Effector CD4-positive, alpha-beta T cell (primary cell): ENCODE data around the gene PAX7. TPM values are rescaled to one million over a fixed set of nuclear protein-coding genes. Genes with fewer than 3 reads are reported as not detected.
A peak's percentile ranks its signal among the peaks of the same experiment; 100 is the strongest.
"Not testable (repeated sequence)": the region's sequence is repeated elsewhere in the genome, so short reads cannot be mapped to it uniquely, and the experiment has no call there.

Experiments used
- DNase-seq: peaks from one replicate; pipeline ENCODE4 v3.0.0-alpha.2; 2020
- total RNA-seq: gene quantifications from one replicate; lab custom pipeline; 2026; lab: John Stamatoyannopoulos, UW

Gene PAX7
- total RNA-seq = not detected

DNA sequence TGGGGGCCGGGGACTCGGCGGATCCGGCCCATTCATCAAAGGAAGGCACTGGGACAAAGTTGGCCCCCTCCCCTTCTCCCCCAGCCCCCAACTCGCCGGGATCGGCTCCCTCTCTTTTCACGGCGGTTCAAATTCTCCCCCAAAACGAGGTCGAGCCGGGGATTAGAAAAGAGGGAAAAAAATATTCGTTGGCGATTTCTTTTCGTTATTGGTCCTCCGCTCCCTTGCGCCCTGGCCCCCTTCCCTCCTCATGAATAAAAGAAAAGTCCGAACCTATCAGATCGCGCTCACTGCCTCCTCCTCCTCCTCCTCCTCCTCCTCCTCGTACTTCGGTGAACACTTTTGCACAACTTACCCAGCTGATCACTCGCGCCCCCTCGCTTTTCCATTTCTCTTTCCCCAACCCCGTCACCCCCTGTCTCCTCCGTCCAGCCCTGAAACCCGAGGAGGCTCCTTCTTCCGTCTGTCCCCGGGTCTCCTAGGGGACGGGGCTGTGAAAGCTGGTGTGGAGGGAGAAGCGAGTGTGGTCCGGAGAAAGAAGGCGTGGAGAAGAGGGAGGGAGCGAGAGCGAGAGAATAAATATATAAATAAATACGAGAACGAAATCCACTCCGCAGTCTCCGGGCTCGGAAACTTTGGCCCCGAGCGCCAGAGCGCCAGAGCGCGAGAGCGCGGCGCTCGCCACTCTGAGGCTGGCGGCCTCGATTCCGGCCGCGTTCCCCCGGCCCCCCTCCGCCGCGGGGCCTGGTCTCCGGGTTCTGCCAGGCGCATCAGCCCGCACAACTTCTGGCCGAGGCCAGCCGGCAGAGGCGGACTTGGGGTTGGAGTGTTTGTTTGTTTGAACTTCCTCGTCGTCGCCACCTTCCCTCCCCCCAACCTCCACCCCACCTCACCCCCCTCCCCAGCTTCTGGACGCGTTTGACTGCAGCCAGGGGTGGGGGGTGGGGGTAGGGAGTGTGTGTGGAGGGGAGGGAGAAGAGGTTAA, at the start of gene PAX7:
PAX7 (plus strand) TSS at position 336 of the 985 bp plus-strand sequence. CDS start 758 bp downstream, outside the sequence.
- no peak for DNase-seq

GRCh38 chr1:18581420-18581880, 49.2 kb upstream of the PAX7 start:
- no peak for DNase-seq

GRCh38 chr1:18582890-18583289, 47.8 kb upstream of the PAX7 start:
- DNase-seq = no peak

GRCh38 chr1:18583326-18583941, 47.2 kb upstream of the PAX7 start:
- DNase-seq = no peak

DNA sequence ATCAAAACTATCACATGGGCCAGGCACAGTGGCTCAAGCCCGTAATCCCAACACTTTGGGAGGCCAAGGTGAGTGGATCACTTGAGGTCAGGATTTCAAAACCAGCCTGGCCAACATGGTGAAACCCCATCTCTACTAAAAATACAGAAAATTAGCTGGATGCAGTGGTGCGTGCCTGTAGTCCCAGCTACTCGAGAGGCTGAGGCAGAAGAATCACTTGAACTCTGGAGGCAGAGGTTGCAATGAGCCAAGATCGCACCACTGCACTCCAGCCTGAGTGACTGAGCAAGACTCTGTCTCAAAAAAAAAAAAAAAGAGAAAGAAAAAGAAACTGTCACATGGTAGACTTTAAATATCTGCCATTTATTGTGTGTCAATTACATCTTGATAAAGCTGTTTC, 44.6 kb upstream of the PAX7 start:
- DNase-seq = not testable (repeated sequence)

GRCh38 chr1:18588093-18588492, 42.6 kb upstream of the PAX7 start:
- DNase-seq = no peak

- no peak for DNase-seq
Measured at GRCh38 chr1:18592368-18592767, 38.3 kb upstream of the PAX7 start.

DNA sequence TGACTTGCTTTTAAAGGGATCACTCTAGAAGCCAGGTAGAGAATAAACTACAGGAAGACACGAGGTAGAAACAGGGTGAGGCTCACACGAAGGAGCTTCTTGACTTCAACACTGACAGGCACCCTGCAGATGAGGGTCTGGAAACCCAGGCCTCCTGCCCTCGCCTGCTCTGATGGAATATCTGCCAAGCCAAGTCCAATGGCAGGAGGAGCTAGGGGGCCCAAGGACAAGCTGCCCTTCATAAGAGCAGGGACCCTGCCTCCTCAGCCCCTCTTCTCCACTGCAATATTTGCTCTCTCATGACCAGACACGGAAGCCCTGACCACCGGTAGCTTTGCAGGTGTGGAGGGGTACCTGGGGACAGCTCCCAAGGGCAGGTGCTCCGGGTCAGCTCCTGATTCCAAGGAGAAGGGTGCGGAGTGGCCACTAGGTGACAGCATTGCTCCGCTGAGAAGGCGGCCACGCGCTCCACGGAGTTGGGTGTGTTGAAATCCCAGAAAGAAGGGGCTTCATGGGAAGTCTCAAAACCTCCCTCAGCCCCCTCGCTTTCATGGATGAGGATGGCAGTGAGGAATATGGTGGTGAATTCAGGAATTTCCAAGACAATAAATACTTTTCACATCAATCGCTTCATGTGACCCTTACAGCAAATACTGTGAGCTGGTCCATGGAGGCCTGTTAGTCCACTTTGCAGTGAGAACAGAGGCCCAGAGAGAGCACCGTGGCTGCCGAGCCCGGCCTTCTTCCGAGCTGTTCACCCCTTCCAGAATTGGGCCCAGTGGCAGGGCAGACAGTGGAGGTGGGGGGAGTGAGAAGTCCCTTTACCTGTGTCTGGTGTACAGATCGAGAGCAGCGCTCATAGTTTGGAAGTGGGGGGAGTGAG, 33.2 kb upstream of the PAX7 start:
- peak; percentile 38 for DNase-seq

- no peak for DNase-seq
Measured at GRCh38 chr1:18599086-18599485, 31.6 kb upstream of the PAX7 start.

- no peak for DNase-seq
Measured at GRCh38 chr1:18599704-18600103, 30.9 kb upstream of the PAX7 start.

- no peak for DNase-seq
Measured at GRCh38 chr1:18602533-18603211, 28.0 kb upstream of the PAX7 start.

GRCh38 chr1:18603212-18603852, 27.3 kb upstream of the PAX7 start:
- DNase-seq = no peak

DNA sequence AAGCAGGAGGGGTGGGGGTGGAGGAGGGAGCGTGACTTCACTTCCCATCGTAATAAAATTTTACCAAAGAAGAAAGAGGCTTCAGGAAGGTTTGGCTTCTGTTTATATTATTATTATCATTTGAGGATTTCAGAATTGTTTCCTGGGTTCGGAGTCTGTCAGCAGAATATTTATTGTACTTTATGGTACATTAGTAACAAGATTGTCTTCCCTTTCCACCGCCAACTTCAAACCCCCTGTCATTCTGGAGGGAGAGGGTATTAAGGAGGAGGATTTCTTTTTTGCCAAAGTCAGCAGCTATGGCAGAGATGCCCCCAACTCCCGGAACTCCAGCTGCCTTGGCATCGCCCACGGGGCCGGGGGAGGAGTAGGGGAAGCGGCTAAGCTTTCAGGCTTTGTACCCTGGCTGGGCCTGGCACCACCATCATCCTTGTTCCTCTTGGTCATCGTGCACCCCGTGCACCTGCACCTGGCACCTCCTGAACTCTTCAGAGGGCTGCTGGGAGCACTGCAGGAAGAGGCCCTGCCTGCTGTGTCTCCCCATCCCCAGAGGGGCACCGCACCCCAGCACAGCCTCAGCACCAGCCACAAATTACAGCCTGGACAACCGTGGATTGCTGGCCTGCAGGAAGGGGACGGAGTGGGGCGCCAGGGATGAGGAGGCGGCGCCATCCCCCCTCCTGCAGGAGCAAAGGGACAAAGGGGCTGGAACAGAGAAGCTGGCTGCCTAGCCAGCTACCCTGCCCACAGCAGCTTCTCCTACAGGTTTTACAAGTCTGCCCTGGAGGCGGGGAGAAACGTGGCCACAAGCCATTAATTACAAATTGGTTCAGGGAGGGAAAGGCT, 24.0 kb upstream of the PAX7 start:
- no peak for DNase-seq

DNA sequence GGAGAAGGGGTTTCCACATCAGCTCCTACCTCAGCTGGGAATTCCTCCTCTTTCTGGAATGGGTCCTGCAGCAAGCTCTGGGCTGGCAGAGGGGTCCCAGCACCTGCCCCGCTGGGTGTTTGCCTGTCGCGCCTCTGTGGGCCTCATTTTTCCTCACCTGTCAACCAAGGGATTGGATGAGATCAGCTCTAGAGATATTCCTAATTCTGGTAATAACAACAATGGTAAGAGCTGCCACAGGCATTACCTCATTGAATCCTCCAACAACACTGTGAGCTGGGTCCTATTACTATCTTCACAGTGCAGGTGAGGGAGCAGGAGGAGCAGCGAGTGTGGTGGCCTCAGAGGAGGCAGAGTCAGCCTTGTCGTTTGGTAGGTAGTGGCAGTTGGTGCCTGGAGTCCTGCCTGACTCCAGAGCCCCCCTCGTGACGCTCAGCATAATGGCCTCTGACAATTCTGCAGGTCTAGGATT, 23.3 kb upstream of the PAX7 start:
- no peak for DNase-seq

DNA sequence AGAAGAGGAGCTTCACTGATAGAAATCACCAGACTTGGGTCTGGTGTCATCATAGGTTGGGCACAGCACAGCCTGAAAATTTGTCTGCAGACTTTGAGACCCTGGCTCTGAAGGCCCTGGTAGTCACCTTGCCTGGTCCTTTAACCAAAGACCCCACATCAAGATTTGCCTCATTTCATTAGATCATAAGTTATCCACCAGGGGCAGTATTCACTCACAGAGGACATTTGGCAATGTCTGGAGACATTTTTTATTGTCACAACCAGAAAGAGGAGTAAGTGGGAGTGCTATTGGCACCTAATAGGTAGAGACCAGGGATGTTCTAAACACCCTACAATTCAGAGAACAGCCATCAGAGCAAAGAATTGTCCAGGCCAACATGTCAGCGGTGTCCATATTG, 22.1 kb upstream of the PAX7 start:
- DNase-seq = no peak

DNA sequence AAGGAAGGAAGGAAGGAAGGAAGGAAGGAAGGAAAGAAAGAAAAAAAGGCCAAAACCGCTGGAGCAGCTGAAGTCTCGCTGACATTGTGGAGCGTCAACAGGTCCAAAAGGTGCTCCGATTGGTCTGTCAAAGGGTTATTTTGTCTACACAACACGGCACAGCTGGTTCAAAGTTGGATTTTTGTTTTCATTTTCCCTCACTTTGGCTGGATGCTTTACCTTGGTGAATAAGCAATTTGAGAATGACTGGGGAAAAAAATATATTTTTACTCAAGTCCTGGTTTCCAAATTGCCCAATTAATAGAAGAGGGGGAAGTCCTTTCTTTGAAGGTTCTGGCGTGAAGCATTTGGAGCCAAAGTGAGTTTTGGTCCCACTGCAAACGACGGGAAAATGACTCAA, 19.3 kb upstream of the PAX7 start:
- no peak for DNase-seq

GRCh38 chr1:18612073-18612472, 18.6 kb upstream of the PAX7 start:
- DNase-seq = no peak

- DNase-seq = no peak
Measured at GRCh38 chr1:18614069-18614735, 16.4 kb upstream of the PAX7 start.

DNA sequence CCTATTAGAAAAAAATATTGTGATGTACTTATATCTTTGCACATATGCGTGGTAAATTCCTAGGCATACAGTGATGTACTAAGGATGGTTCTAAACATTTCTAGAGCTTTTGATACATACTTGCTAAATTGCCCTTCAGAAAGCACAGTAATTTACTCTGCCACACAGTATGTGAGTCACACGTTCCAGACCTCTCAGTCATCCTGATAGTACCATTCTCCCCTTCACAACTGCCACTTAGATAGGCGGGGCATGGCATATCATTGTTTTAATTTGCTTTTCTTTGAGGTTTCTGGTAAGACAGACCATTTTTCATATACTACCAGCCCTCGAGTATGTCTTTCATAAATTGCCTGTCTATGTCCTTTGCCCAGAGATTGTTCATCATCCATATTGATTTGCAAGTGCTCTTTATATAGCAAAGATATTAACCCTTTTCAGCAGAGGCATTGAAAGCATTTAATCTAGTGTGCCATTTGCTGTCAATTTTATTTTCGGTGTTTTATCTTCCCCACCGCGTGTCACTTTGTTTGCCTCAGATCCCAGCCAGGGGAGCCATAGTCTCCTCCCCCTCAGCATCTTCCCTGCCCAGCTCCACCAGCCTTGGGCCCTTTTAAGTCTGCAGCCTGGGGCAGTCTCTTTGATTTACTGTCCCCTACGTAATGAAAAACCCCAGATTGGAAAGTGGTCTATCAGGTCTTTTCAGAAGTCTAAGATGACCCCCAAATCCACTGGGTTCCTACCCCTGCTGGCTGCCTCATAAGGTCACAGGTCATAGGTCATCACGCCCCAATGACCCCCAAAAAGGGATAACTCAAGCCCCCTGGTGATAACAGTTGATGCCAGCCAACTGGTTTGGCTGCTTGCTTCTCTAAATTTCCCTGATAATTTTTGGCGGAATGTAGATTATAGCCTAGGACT, 11.8 kb upstream of the PAX7 start:
- no peak for DNase-seq
